Thyroid gland (tissue), 4 donors: Measurements from ENCODE around the gene GATA5.

Source experiments
- POLR2A ChIP-seq, 2 donors: fragments of 450-650 bp; IDR thresholded peaks; one replicate each; pipeline ENCODE4 v1.6.1; 2017; ENCODE audit warnings: antibody characterized with exemption in 2 of 2, mild to moderate bottlenecking in 2 of 2, moderate library complexity in 1 of 2
- TF ChIP-seq, protein P1 (sequence below), 6 experiments: fragments of 200-600 bp in 3 of 6; fragments of 450-650 bp in 3 of 6; sonication (generic) in 3 of 6; IDR thresholded peaks; one replicate each; pipeline ENCODE4 v1.5.1; 2016 to 2019; ENCODE audit warnings: antibody characterized with exemption in 6 of 6, mild to moderate bottlenecking in 2 of 6, inconsistent platforms in 1 of 6, moderate library complexity in 1 of 6

DNA sequence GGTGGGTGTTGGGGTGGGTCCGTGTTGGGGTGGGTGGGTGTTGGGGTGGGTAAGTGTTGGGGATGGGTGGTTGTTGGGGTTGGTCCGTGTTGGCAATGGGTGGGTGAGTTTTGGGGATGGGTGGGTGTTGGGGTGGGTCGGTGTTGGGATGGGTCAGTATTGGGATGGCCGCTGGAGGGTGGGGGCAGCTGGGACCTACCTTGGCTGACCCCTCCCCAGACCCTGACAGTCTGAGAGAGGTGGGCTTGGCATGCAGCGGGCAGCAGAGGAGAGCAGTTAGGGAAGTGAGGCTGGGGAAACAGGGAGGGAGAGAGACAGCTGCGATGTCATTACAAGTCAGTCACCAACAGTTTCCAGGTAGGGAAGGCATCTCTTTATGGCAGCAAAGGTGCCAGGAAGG, 23.1 kb upstream of the GATA5 start:
- TF ChIP-seq, protein P1, sequence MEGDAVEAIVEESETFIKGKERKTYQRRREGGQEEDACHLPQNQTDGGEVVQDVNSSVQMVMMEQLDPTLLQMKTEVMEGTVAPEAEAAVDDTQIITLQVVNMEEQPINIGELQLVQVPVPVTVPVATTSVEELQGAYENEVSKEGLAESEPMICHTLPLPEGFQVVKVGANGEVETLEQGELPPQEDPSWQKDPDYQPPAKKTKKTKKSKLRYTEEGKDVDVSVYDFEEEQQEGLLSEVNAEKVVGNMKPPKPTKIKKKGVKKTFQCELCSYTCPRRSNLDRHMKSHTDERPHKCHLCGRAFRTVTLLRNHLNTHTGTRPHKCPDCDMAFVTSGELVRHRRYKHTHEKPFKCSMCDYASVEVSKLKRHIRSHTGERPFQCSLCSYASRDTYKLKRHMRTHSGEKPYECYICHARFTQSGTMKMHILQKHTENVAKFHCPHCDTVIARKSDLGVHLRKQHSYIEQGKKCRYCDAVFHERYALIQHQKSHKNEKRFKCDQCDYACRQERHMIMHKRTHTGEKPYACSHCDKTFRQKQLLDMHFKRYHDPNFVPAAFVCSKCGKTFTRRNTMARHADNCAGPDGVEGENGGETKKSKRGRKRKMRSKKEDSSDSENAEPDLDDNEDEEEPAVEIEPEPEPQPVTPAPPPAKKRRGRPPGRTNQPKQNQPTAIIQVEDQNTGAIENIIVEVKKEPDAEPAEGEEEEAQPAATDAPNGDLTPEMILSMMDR (IDR thresholded peaks at IDR 0.05): no peak
- no peak for TF ChIP-seq POLR2A (IDR thresholded peaks at IDR 0.05)
